GM23338 (cell line): ENCODE measurements around the gene MCMBP. TPM values are rescaled to one million over a fixed set of nuclear protein-coding genes. Genes with fewer than 3 reads are reported as not detected.

ENCODE experiments used
- ATAC-seq: fragments of 200-7000 bp; cut with Tn5 transposase; 3 replicates; pipeline ENCODE4 v1.9.1; 2020
- DNase-seq: peaks from one replicate; pipeline ENCODE4 v3.0.0-alpha.2; 2015; ENCODE audit warnings: low spot score
- H2AFZ ChIP-seq: fragments of 200-600 bp; sonication (generic); 2 replicates; pipeline ENCODE4 v1.8.0; 2016; ENCODE audit warnings: antibody characterized with exemption, mild to moderate bottlenecking, moderate library complexity
- H3F3A ChIP-seq: fragments of 200-600 bp; sonication (generic); replicated peaks from 2 replicates; pipeline ENCODE4 v1.8.0; 2017; ENCODE audit warnings: antibody characterized with exemption, mixed run types, low read depth
- H3K27ac ChIP-seq: fragments of 200-600 bp; sonication (generic); 2 replicates; pipeline ENCODE4 v1.6.1; 2016; ENCODE audit warnings: low read depth
- H3K27me3 ChIP-seq: fragments of 200-600 bp; sonication (generic); 2 replicates; pipeline ENCODE4 v1.8.0; 2016; ENCODE audit warnings: mild to moderate bottlenecking, mixed run types, moderate library complexity; ENCODE audit not compliant: insufficient read depth
- H3K36me3 ChIP-seq: fragments of 200-600 bp; sonication (generic); 2 replicates; pipeline ENCODE4 v1.8.0; 2016; ENCODE audit warnings: mild to moderate bottlenecking; ENCODE audit not compliant: insufficient read depth
- H3K4me1 ChIP-seq: fragments of 200-600 bp; sonication (generic); 2 replicates; pipeline ENCODE4 v1.8.0; 2016; ENCODE audit warnings: mild to moderate bottlenecking, moderate library complexity; ENCODE audit not compliant: insufficient read depth
- H3K4me2 ChIP-seq: fragments of 200-600 bp; sonication (generic); 2 replicates; pipeline ENCODE4 v1.7.1; 2017; ENCODE audit warnings: mixed run types
- H3K4me3 ChIP-seq: fragments of 200-600 bp; sonication (generic); 2 replicates; pipeline ENCODE4 v1.6.1; 2016; ENCODE audit warnings: mixed run types
- H3K79me2 ChIP-seq: fragments of 200-600 bp; sonication (generic); replicated peaks from 2 replicates; pipeline ENCODE4 v1.8.0; 2017; ENCODE audit warnings: mild to moderate bottlenecking; ENCODE audit not compliant: insufficient read depth
- H3K9me2 ChIP-seq: fragments of 200-600 bp; sonication (generic); 2 replicates; pipeline ENCODE4 v1.8.0; 2017; ENCODE audit not compliant: insufficient read depth
- H4K20me1 ChIP-seq: fragments of 200-600 bp; sonication (generic); replicated peaks from 2 replicates; pipeline ENCODE4 v1.8.0; 2017; ENCODE audit warnings: mild to moderate bottlenecking; ENCODE audit not compliant: insufficient read depth
- H3K27ac Mint-ChIP-seq: 2 replicates; pipeline ENCODE4 v1.8.0; 2020; ENCODE audit warnings: inconsistent platforms, mild to moderate bottlenecking, moderate library complexity, mixed read lengths
- H3K27me3 Mint-ChIP-seq: 3 replicates; pipeline ENCODE4 v1.8.0; 2022; ENCODE audit warnings: low read depth, mild to moderate bottlenecking, moderate library complexity, mixed read lengths, inconsistent platforms; ENCODE audit not compliant: insufficient read depth, poor library complexity
- H3K36me3 Mint-ChIP-seq: 3 replicates; pipeline ENCODE4 v1.8.0; 2021; ENCODE audit warnings: low read depth, mild to moderate bottlenecking, inconsistent platforms, moderate library complexity, mixed read lengths
- H3K4me1 Mint-ChIP-seq: 3 replicates; pipeline ENCODE4 v1.8.0; 2020; ENCODE audit warnings: mild to moderate bottlenecking, inconsistent platforms, mixed read lengths
- H3K4me3 Mint-ChIP-seq: 3 replicates; pipeline ENCODE4 v1.8.0; 2021; ENCODE audit warnings: moderate library complexity, mild to moderate bottlenecking, inconsistent platforms, mixed read lengths
- H3K9me3 Mint-ChIP-seq: 3 replicates; pipeline ENCODE4 v1.8.0; 2020; ENCODE audit warnings: moderate library complexity, mild to moderate bottlenecking, inconsistent platforms, mixed read lengths
- CREB1 ChIP-seq: fragments of 250-450 bp; sonication (Bioruptor Pico); IDR thresholded peaks from 2 replicates; pipeline ENCODE4 v1.5.0; 2020; ENCODE audit warnings: low read depth, mild to moderate bottlenecking, moderate library complexity
- CTCF ChIP-seq, 2 experiments: fragments of 200-600 bp in 1 of 2; sonication (generic) in 1 of 2; conservative IDR thresholded peaks; 2 replicates each; pipeline versions ENCODE4 v1.5.1 to v1.6.1; 2016 to 2017; ENCODE audit warnings: antibody characterized with exemption in 2 of 2, low read depth in 2 of 2, mild to moderate bottlenecking in 2 of 2, moderate library complexity in 1 of 2
- ETS1 ChIP-seq: IDR thresholded peaks from 2 replicates; pipeline ENCODE4 v1.6.1; 2016; ENCODE audit warnings: antibody characterized with exemption
- EZH2 ChIP-seq: fragments of 200-600 bp; sonication (generic); IDR thresholded peaks from one replicate; pipeline ENCODE4 v1.8.0; 2017; ENCODE audit warnings: antibody characterized with exemption, mild to moderate bottlenecking, low read depth; ENCODE audit not compliant: unreplicated experiment
- EZH2phosphoT487 ChIP-seq: fragments of 200-600 bp; sonication (generic); IDR thresholded peaks from one replicate; pipeline ENCODE4 v1.8.1; 2018; ENCODE audit warnings: antibody characterized with exemption; ENCODE audit not compliant: unreplicated experiment
- JUNB ChIP-seq: IDR thresholded peaks from one replicate; pipeline ENCODE4 v1.6.1; 2016; ENCODE audit warnings: antibody characterized with exemption; ENCODE audit not compliant: unreplicated experiment
- NANOG ChIP-seq: IDR thresholded peaks from 2 replicates; pipeline ENCODE4 v1.6.1; 2016; ENCODE audit warnings: antibody characterized with exemption, borderline replicate concordance
- POLR2AphosphoS5 ChIP-seq: IDR thresholded peaks from 2 replicates; pipeline ENCODE4 v1.6.1; 2016; ENCODE audit warnings: antibody characterized with exemption, low read depth
- REST ChIP-seq: IDR thresholded peaks from one replicate; pipeline ENCODE4 v1.6.1; 2018; ENCODE audit warnings: antibody characterized with exemption; ENCODE audit not compliant: unreplicated experiment
- STAT1 ChIP-seq: IDR thresholded peaks from one replicate; pipeline ENCODE4 v1.6.1; 2016; ENCODE audit warnings: antibody characterized with exemption; ENCODE audit not compliant: unreplicated experiment
- ZNF114 ChIP-seq: fragments of 250-450 bp; sonication (Bioruptor Pico); IDR thresholded peaks from 2 replicates; pipeline ENCODE4 v1.5.0; 2020; ENCODE audit warnings: mild to moderate bottlenecking, moderate library complexity
- ZNF331 ChIP-seq: fragments of 250-450 bp; sonication (Bioruptor Pico); IDR thresholded peaks from 2 replicates; pipeline ENCODE4 v1.5.0; 2020; ENCODE audit warnings: low read depth, mild to moderate bottlenecking, moderate library complexity
- ZNF462 ChIP-seq: fragments of 250-450 bp; sonication (Bioruptor Pico); IDR thresholded peaks from 2 replicates; pipeline ENCODE4 v1.5.0; 2020; ENCODE audit warnings: mild to moderate bottlenecking, moderate library complexity
- polyA plus RNA-seq: library from polyadenylated mRNA; unstranded; fragments of >200 nt; fragmentation: Nextera tagmentation; extraction: Ambion mirVana; gene quantifications from 2 replicates; pipeline ENCODE4 v1.2.1, GENCODE V29; 2016
- total RNA-seq: library from RNA; depleted of rRNA; stranded (reverse); fragments of >200 nt; shearing (Covaris generic); gene quantifications from 2 replicates; pipeline ENCODE4 v1.2.3, GENCODE V29; 2014

The MCMBP gene
- total and polyA plus RNA-seq, 2 experiments from 2014 or later, result 30.9 to 76.6 TPM

GRCh38 chr10:119831656-119832055 lies 41.0 kb downstream of the MCMBP start:
- no peaks in the 10 kb centered on the region for H3K4me1 ChIP-seq
- ATAC-seq (no peak), DNase-seq (no peak)
- no peaks in the 10 kb centered on the region for H3K27me3 Mint-ChIP-seq
- no peaks in the 10 kb centered on the region for H3K79me2 ChIP-seq
- no peaks in the 10 kb centered on the region for H3K9me3 Mint-ChIP-seq
- H3F3A ChIP-seq, result 0 out of 2 replicates have a peak, but pooled peaks cover 4% of the 10 kb centered on the region
- TF ChIP-seq JUNB (no peak), ZNF331 (no peak), ZNF462 (no peak), EZH2phosphoT487 (no peak), CTCF (conservative IDR thresholded peaks at IDR 0.05; ENCODE audit: low read depth in 2 of 2) (no peak), EZH2 (no peak), REST (no peak), POLR2AphosphoS5 (no peak), NANOG (no peak), CREB1 (no peak), ETS1 (no peak), ZNF114 (no peak), STAT1 (no peak)
- H3K27me3 ChIP-seq, result no peaks in the 10 kb centered on the region
- H3K4me3 Mint-ChIP-seq, result no peak overlapping the region
- H3K27ac Mint-ChIP-seq, result peak overlapping the region; percentile 66; the same call in 1 of the 2 replicates
- H3K36me3 ChIP-seq, result peaks cover 49% of the 10 kb centered on the region
- H3K9me2 ChIP-seq, result no peaks in the 10 kb centered on the region
- H3K4me1 Mint-ChIP-seq, result no peaks in the 10 kb centered on the region; the same call in 2 of the 3 replicates
- H3K27ac ChIP-seq, result peak overlapping the region; percentile 58; the same call in 1 of the 2 replicates
- H4K20me1 ChIP-seq, result no peaks in the 10 kb centered on the region; the same call in 1 of the 2 replicates
- H3K4me2 ChIP-seq, result no peak overlapping the region
- H2AFZ ChIP-seq, result no peak overlapping the region
- H3K4me3 ChIP-seq, result no peak overlapping the region
- H3K36me3 Mint-ChIP-seq, result peaks cover 90% of the 10 kb centered on the region
